Loucy (cell line): ENCODE measurements around the gene MEF2B.

Experiments used
- CTCF ChIP-seq: fragments of 200-600 bp; sonication (generic); conservative IDR thresholded peaks from 2 replicates; pipeline ENCODE4 v1.5.1; 2014; ENCODE audit warnings: mild to moderate bottlenecking, antibody characterized with exemption, low read length
- EZH2phosphoT487 ChIP-seq: fragments of 200-600 bp; IDR thresholded peaks from 2 replicates; pipeline ENCODE4 v1.6.1; 2018; ENCODE audit warnings: antibody characterized with exemption, mild to moderate bottlenecking, moderate library complexity, borderline replicate concordance

- TF ChIP-seq CTCF, result no peak
- no peak for TF ChIP-seq EZH2phosphoT487
Observed at GRCh38 chr19:19147344-19147743, 22.7 kb downstream of the MEF2B start.
